HEK293 (cell line): ENCODE results near the gene ASTN2.

ENCODE experiments used
- GLIS1 ChIP-seq: fragments of 450-650 bp; formaldehyde crosslinking; IDR thresholded peaks from 2 replicates; pipeline ENCODE4 v1.5.1; 2016; ENCODE audit warnings: missing biosample characterization, missing genetic modification characterization
- SETDB1 ChIP-seq: IDR thresholded peaks from one replicate; pipeline ENCODE4 v1.6.1; 2017; ENCODE audit warnings: mild to moderate bottlenecking, low read length, moderate library complexity, mixed read lengths; ENCODE audit not compliant: insufficient read length
- ZNF132 ChIP-seq: fragments of 450-650 bp; formaldehyde crosslinking; IDR thresholded peaks from 2 replicates; pipeline ENCODE4 v1.5.1; 2017; ENCODE audit warnings: missing biosample characterization, missing genetic modification characterization, borderline replicate concordance
- ZNF23 ChIP-seq: fragments of 450-650 bp; formaldehyde crosslinking; IDR thresholded peaks from 2 replicates; pipeline ENCODE4 v1.5.1; 2016; ENCODE audit warnings: missing biosample characterization, missing genetic modification characterization, borderline replicate concordance
- ZNF266 ChIP-seq: fragments of 450-650 bp; formaldehyde crosslinking; IDR thresholded peaks from 2 replicates; pipeline ENCODE4 v1.5.1; 2016; ENCODE audit warnings: missing biosample characterization, missing genetic modification characterization, low read depth
- ZNF324 ChIP-seq: fragments of 450-650 bp; formaldehyde crosslinking; IDR thresholded peaks from 2 replicates; pipeline ENCODE4 v1.5.1; 2016; ENCODE audit warnings: missing biosample characterization, missing genetic modification characterization
- ZNF514 ChIP-seq: fragments of 450-650 bp; formaldehyde crosslinking; IDR thresholded peaks from 2 replicates; pipeline ENCODE4 v1.5.1; 2016; ENCODE audit warnings: missing biosample characterization, missing genetic modification characterization
- ZNF561 ChIP-seq: fragments of 450-650 bp; IDR thresholded peaks from 2 replicates; pipeline ENCODE4 v1.5.1; 2018; ENCODE audit warnings: missing biosample characterization, missing genetic modification characterization, borderline replicate concordance
- ZNF747 ChIP-seq: fragments of 450-650 bp; formaldehyde crosslinking; IDR thresholded peaks from 2 replicates; pipeline ENCODE4 v1.5.1; 2016; ENCODE audit warnings: missing biosample characterization, missing genetic modification characterization
- TF ChIP-seq, protein P1 (sequence below): fragments of 450-650 bp; formaldehyde crosslinking; IDR thresholded peaks from 2 replicates; pipeline ENCODE4 v1.5.1; 2017; ENCODE audit warnings: missing biosample characterization, mild to moderate bottlenecking, missing genetic modification characterization, moderate library complexity
- TF ChIP-seq, protein P2 (sequence below): fragments of 450-650 bp; formaldehyde crosslinking; IDR thresholded peaks from 2 replicates; pipeline ENCODE4 v1.5.1; 2017; ENCODE audit warnings: missing biosample characterization, missing genetic modification characterization
- TF ChIP-seq, protein P3 (sequence below): fragments of 450-650 bp; formaldehyde crosslinking; IDR thresholded peaks from 2 replicates; pipeline ENCODE4 v1.5.1; 2016; ENCODE audit warnings: missing biosample characterization, missing genetic modification characterization, low read depth
- TF ChIP-seq, protein P4 (sequence below): fragments of 450-650 bp; formaldehyde crosslinking; IDR thresholded peaks from 2 replicates; pipeline ENCODE4 v1.5.1; 2016; ENCODE audit warnings: missing biosample characterization, missing genetic modification characterization
- TF ChIP-seq, protein P5 (sequence below): fragments of 450-650 bp; formaldehyde crosslinking; IDR thresholded peaks from 2 replicates; pipeline ENCODE4 v1.5.1; 2016; ENCODE audit warnings: missing biosample characterization, missing genetic modification characterization

DNA sequence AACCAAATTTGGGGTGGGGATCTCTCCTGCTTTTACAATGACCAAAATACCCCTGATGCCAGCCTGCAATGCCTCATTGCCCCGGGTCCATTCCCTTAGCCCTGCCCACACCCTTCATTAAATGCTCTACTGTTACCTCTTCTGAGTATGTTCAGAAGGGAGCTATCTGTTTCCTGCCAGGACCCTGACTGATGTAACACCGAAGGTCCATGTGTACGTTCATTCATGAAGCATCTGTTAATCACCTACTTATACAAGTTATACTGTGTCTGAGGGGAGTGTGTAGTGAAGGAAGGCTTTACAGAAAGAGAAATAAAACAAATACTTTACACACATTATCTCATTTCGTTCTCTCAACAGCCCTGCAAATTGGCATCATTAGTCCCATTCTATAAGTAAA is 51.9 kb downstream of the ASTN2 start:
- TF ChIP-seq, protein P1, sequence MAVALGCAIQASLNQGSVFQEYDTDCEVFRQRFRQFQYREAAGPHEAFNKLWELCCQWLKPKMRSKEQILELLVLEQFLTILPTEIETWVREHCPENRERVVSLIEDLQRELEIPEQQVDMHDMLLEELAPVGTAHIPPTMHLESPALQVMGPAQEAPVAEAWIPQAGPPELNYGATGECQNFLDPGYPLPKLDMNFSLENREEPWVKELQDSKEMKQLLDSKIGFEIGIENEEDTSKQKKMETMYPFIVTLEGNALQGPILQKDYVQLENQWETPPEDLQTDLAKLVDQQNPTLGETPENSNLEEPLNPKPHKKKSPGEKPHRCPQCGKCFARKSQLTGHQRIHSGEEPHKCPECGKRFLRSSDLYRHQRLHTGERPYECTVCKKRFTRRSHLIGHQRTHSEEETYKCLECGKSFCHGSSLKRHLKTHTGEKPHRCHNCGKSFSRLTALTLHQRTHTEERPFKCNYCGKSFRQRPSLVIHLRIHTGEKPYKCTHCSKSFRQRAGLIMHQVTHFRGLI (tag by site-specific recombination), result no peak
- no peak for TF ChIP-seq ZNF132 (tag by site-specific recombination)
- no peak for TF ChIP-seq GLIS1
- no peak for TF ChIP-seq ZNF23 (tag by site-specific recombination)
- TF ChIP-seq, protein P2, sequence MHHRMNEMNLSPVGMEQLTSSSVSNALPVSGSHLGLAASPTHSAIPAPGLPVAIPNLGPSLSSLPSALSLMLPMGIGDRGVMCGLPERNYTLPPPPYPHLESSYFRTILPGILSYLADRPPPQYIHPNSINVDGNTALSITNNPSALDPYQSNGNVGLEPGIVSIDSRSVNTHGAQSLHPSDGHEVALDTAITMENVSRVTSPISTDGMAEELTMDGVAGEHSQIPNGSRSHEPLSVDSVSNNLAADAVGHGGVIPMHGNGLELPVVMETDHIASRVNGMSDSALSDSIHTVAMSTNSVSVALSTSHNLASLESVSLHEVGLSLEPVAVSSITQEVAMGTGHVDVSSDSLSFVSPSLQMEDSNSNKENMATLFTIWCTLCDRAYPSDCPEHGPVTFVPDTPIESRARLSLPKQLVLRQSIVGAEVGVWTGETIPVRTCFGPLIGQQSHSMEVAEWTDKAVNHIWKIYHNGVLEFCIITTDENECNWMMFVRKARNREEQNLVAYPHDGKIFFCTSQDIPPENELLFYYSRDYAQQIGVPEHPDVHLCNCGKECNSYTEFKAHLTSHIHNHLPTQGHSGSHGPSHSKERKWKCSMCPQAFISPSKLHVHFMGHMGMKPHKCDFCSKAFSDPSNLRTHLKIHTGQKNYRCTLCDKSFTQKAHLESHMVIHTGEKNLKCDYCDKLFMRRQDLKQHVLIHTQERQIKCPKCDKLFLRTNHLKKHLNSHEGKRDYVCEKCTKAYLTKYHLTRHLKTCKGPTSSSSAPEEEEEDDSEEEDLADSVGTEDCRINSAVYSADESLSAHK (tag by site-specific recombination), result no peak
- TF ChIP-seq, protein P3, sequence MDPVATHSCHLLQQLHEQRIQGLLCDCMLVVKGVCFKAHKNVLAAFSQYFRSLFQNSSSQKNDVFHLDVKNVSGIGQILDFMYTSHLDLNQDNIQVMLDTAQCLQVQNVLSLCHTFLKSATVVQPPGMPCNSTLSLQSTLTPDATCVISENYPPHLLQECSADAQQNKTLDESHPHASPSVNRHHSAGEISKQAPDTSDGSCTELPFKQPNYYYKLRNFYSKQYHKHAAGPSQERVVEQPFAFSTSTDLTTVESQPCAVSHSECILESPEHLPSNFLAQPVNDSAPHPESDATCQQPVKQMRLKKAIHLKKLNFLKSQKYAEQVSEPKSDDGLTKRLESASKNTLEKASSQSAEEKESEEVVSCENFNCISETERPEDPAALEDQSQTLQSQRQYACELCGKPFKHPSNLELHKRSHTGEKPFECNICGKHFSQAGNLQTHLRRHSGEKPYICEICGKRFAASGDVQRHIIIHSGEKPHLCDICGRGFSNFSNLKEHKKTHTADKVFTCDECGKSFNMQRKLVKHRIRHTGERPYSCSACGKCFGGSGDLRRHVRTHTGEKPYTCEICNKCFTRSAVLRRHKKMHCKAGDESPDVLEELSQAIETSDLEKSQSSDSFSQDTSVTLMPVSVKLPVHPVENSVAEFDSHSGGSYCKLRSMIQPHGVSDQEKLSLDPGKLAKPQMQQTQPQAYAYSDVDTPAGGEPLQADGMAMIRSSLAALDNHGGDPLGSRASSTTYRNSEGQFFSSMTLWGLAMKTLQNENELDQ (tag by site-specific recombination), result no peak
- TF ChIP-seq, protein P4, sequence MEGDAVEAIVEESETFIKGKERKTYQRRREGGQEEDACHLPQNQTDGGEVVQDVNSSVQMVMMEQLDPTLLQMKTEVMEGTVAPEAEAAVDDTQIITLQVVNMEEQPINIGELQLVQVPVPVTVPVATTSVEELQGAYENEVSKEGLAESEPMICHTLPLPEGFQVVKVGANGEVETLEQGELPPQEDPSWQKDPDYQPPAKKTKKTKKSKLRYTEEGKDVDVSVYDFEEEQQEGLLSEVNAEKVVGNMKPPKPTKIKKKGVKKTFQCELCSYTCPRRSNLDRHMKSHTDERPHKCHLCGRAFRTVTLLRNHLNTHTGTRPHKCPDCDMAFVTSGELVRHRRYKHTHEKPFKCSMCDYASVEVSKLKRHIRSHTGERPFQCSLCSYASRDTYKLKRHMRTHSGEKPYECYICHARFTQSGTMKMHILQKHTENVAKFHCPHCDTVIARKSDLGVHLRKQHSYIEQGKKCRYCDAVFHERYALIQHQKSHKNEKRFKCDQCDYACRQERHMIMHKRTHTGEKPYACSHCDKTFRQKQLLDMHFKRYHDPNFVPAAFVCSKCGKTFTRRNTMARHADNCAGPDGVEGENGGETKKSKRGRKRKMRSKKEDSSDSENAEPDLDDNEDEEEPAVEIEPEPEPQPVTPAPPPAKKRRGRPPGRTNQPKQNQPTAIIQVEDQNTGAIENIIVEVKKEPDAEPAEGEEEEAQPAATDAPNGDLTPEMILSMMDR (tag by site-specific recombination), result no peak
- TF ChIP-seq ZNF324 (tag by site-specific recombination), result no peak
- no peak for TF ChIP-seq SETDB1
- TF ChIP-seq, protein P5, sequence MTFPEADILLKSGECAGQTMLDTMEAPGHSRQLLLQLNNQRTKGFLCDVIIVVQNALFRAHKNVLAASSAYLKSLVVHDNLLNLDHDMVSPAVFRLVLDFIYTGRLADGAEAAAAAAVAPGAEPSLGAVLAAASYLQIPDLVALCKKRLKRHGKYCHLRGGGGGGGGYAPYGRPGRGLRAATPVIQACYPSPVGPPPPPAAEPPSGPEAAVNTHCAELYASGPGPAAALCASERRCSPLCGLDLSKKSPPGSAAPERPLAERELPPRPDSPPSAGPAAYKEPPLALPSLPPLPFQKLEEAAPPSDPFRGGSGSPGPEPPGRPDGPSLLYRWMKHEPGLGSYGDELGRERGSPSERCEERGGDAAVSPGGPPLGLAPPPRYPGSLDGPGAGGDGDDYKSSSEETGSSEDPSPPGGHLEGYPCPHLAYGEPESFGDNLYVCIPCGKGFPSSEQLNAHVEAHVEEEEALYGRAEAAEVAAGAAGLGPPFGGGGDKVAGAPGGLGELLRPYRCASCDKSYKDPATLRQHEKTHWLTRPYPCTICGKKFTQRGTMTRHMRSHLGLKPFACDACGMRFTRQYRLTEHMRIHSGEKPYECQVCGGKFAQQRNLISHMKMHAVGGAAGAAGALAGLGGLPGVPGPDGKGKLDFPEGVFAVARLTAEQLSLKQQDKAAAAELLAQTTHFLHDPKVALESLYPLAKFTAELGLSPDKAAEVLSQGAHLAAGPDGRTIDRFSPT (tag by site-specific recombination), result no peak
- TF ChIP-seq ZNF561 (tag by site-specific recombination), result no peak
- TF ChIP-seq ZNF514 (tag by site-specific recombination), result no peak
- TF ChIP-seq ZNF266 (tag by site-specific recombination), result no peak
- TF ChIP-seq ZNF747 (tag by site-specific recombination), result no peak
